Activated CD4-positive, alpha-beta T cell treated with anti-CD3 and anti-CD28 coated beads, Interleukin-2, Interleukin-4, amounts not matched to agents 100 ng/mL and 50 ng/mL, durations not matched to agents 16 hours and 8 hours (primary cell): Measurements from ENCODE around the gene SYT10.
"Not testable (repeated sequence)": the region's sequence is repeated elsewhere in the genome, so short reads cannot be mapped to it uniquely, and the experiment has no call there.

Experiments used
- DNase-seq: peaks from one replicate; pipeline ENCODE4 v3.0.0-alpha.2; 2020; ENCODE audit warnings: low spot score

SYT10 gene

DNA sequence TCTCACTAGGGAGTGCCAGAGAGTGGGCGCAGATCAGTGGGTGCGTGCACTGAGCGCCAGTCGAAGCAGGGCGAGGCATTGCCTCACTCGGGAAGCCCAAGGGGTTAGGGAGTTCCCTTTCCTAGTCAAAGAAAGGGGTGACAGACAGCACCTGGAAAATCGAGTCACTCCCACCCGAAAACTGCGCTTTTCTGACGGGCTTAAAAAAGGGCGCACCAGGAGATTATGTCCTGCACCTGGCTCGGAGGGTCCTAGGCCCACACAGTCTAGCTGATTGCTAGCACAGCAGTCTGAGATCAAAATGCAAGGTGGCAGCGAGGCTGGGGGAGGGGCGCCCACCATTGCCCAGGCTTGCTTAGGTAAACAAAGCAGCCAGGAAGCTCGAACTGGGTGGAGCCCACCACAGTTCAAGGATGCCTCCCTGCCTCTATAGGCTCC, 107.6 kb downstream of the SYT10 start:
- DNase-seq = not testable (repeated sequence)

DNA sequence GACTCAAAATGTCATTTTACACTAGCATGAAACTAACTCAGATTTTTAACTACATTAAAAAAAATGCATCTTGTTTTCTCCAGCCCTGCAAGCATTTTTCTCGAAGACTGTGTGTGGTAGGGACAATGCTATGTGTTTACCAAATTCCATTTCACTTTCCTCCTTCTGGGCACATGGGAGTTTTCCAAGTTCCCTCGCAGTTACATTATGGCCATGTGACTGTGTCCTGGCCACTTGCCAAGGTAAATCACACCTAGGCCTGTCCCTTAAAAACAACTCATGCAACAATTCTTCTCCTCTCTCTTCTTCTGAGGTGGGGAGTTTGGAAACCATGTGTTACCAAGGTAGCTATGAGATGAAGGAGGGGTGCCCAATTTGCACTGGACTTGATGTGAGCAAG, 108.7 kb downstream of the SYT10 start:
- DNase-seq = no peak
